ENCODE measurements around the gene MYL11.

- TF ChIP-seq POLR2A (IDR thresholded peaks at IDR 0.05; ENCODE audit: low read length) (no peak), GATA1 (IDR thresholded peaks at IDR 0.05; ENCODE audit: low read depth, low read length) (no peak)
Observed at GRCh38 chr16:30397776-30398660, 23.4 kb downstream of the MYL11 start.
